Neutrophil (primary cell): Measurements from ENCODE around the gene TRAF6.
"Not testable (repeated sequence)": the region's sequence is repeated elsewhere in the genome, so short reads cannot be mapped to it uniquely, and the experiment has no call there.

Experiments used
- H3K27ac ChIP-seq: fragments of 200-600 bp; sonication (generic); 2 replicates; pipeline ENCODE4 v1.5.1; 2016; ENCODE audit warnings: mild to moderate bottlenecking, moderate library complexity
- H3K27me3 ChIP-seq: fragments of 200-600 bp; sonication (generic); 2 replicates; pipeline ENCODE4 v1.6.0; 2016; ENCODE audit warnings: mild to moderate bottlenecking
- H3K36me3 ChIP-seq: fragments of 200-600 bp; sonication (generic); 2 replicates; pipeline ENCODE4 v1.5.1; 2017
- H3K4me1 ChIP-seq, 2 experiments: fragments of 200-600 bp in 1 of 2; sonication (generic) in 1 of 2; 1 replicate in 1 of 2; 2 replicates in 1 of 2; pipeline versions ENCODE4 v1.5.1 to v1.6.1; 2013 to 2016; ENCODE audit warnings: low read depth in 1 of 2, low read length in 1 of 2, mild to moderate bottlenecking in 1 of 2, moderate library complexity in 1 of 2; ENCODE audit not compliant: control insufficient read depth in 1 of 2, insufficient read depth in 1 of 2
- H3K4me3 ChIP-seq, 2 experiments: fragments of 200-600 bp in 1 of 2; sonication (generic) in 1 of 2; 1 replicate in 1 of 2; 2 replicates in 1 of 2; pipeline ENCODE4 v1.5.1; 2013 to 2016; ENCODE audit warnings: low read depth in 1 of 2, low read length in 1 of 2, mild to moderate bottlenecking in 1 of 2, moderate library complexity in 1 of 2
- H3K9me3 ChIP-seq: fragments of 200-600 bp; sonication (generic); 2 replicates; pipeline ENCODE4 v1.5.1; 2016
- CTCF ChIP-seq: fragments of 200-600 bp; sonication (generic); IDR thresholded peaks from 2 replicates; pipeline ENCODE4 v1.5.1; 2016; ENCODE audit warnings: antibody characterized with exemption

Gene TRAF6

GRCh38 chr11:36512016-36512415, 1.9 kb upstream of the TRAF6 start:
- no peaks in the 10 kb centered on the region for H3K9me3 ChIP-seq
- no peaks in the 10 kb centered on the region for H3K27me3 ChIP-seq
- no peak overlapping the region for H3K4me3 ChIP-seq
- no peaks in the 10 kb centered on the region for H3K36me3 ChIP-seq
- TF ChIP-seq CTCF, result no peak
- H3K4me1 ChIP-seq, result peaks cover 22 to 26% of the 10 kb centered on the region in 2 experiments
- no peak overlapping the region for H3K27ac ChIP-seq

- H3K27ac ChIP-seq, H3K36me3 ChIP-seq, H3K27me3 ChIP-seq, H3K9me3 ChIP-seq: not testable (repeated sequence)
- peak overlapping the region in 1 of 2 experiments; percentile 92 for H3K4me3 ChIP-seq
- H3K4me1 ChIP-seq, result peaks cover 22 to 26% of the 10 kb centered on the region in 2 experiments
These were observed 990 bp upstream of the TRAF6 start for GRCh38 chr11:36511062-36511461.

- Histone ChIP-seq H3K27me3 (no peaks in the 10 kb centered on the region), H3K4me3 (peak overlapping the region; percentile 92 to 96)
These were observed 496 bp upstream of the TRAF6 start for GRCh38 chr11:36510594-36510942.

GRCh38 chr11:36509201-36509639, 852 bp downstream of the TRAF6 start:
- H3K27ac ChIP-seq, result peak overlapping the region; percentile 89
- H3K9me3 ChIP-seq, result no peaks in the 10 kb centered on the region
- no peak for TF ChIP-seq CTCF
- H3K36me3 ChIP-seq, result peaks cover 7% of the 10 kb centered on the region
- H3K27me3 ChIP-seq, result no peaks in the 10 kb centered on the region
- peak overlapping the region; percentile 92 to 96 for H3K4me3 ChIP-seq
- peaks cover 22 to 26% of the 10 kb centered on the region in 2 experiments for H3K4me1 ChIP-seq

More at GRCh38 chr11:36510594-36510942, 496 bp upstream of the TRAF6 start:
- no peak overlapping the region for H3K27ac ChIP-seq
- no peak for TF ChIP-seq CTCF
- peaks cover 7% of the 10 kb centered on the region for H3K36me3 ChIP-seq
- H3K4me1 ChIP-seq, result peaks cover 22 to 26% of the 10 kb centered on the region in 2 experiments
- no peaks in the 10 kb centered on the region for H3K9me3 ChIP-seq

- TF ChIP-seq CTCF, result no peak
- no peaks in the 10 kb centered on the region for H3K27me3 ChIP-seq
- no peaks in the 10 kb centered on the region for H3K9me3 ChIP-seq
- peaks cover 9% of the 10 kb centered on the region for H3K36me3 ChIP-seq
- H3K4me3 ChIP-seq, result peak overlapping the region; percentile 92 to 96
- H3K27ac ChIP-seq, result peak overlapping the region; percentile 89
- H3K4me1 ChIP-seq, result peaks cover 22 to 26% of the 10 kb centered on the region in 2 experiments
These were observed 1.3 kb downstream of the TRAF6 start for GRCh38 chr11:36508743-36509142.

- Histone ChIP-seq H3K27ac (peak overlapping the region; percentile 89), H3K36me3 (peaks cover 13% of the 10 kb centered on the region), H3K27me3 (no peaks in the 10 kb centered on the region), H3K9me3 (no peaks in the 10 kb centered on the region), H3K4me1 (peaks cover 22 to 26% of the 10 kb centered on the region in 2 experiments), H3K4me3 (no peak overlapping the region)
- no peak for TF ChIP-seq CTCF
These were observed 2.1 kb downstream of the TRAF6 start for GRCh38 chr11:36507824-36508489.
